ENCODE results near the gene CRTC1.
A peak's percentile ranks its signal among the peaks of the same experiment; 100 is the strongest.
"Not testable (repeated sequence)": the region's sequence is repeated elsewhere in the genome, so short reads cannot be mapped to it uniquely, and the experiment has no call there.

CRTC1 gene

GRCh38 chr19:18670312-18670711, 13.2 kb upstream of the CRTC1 start:
- no peak for DNase-seq

GRCh38 chr19:18671303-18672043, 12.0 kb upstream of the CRTC1 start:
- no peak for DNase-seq

- DNase-seq, result no peak
Observed at GRCh38 chr19:18672044-18672451, 11.4 kb upstream of the CRTC1 start.

GRCh38 chr19:18672606-18673337, 10.7 kb upstream of the CRTC1 start:
- DNase-seq, result no peak

GRCh38 chr19:18674616-18675015, 8.9 kb upstream of the CRTC1 start:
- DNase-seq, result no peak

- peak in 1 of 2 donors; percentile 31 for DNase-seq
Observed at GRCh38 chr19:18675779-18676178, 7.7 kb upstream of the CRTC1 start.

GRCh38 chr19:18676692-18677091, 6.8 kb upstream of the CRTC1 start:
- DNase-seq, result no peak

GRCh38 chr19:18677156-18677555, 6.3 kb upstream of the CRTC1 start:
- DNase-seq, result no peak

GRCh38 chr19:18680148-18680547, 3.3 kb upstream of the CRTC1 start:
- not testable (repeated sequence) for DNase-seq

GRCh38 chr19:18682807-18683108, 722 bp upstream of the CRTC1 start:
- no peak for DNase-seq

GRCh38 chr19:18683958-18684641, 620 bp downstream of the CRTC1 start:
- no peak for DNase-seq

GRCh38 chr19:18684642-18684993, 1.1 kb downstream of the CRTC1 start:
- no peak for DNase-seq

- DNase-seq, result no peak
Observed at GRCh38 chr19:18685597-18686190, 2.2 kb downstream of the CRTC1 start.

GRCh38 chr19:18687740-18688465, 4.4 kb downstream of the CRTC1 start:
- DNase-seq, result no peak

- DNase-seq, result no peak
Observed at GRCh38 chr19:18696023-18696422, 12.5 kb downstream of the CRTC1 start.

GRCh38 chr19:18697680-18698079, 14.2 kb downstream of the CRTC1 start:
- no peak for DNase-seq

GRCh38 chr19:18698321-18699167, 15.1 kb downstream of the CRTC1 start:
- no peak for DNase-seq

- no peak for DNase-seq
Observed at GRCh38 chr19:18699403-18700054, 16.0 kb downstream of the CRTC1 start.

- peak; percentile 71 to 72 for DNase-seq
Observed at GRCh38 chr19:18700501-18701249, 17.2 kb downstream of the CRTC1 start.

GRCh38 chr19:18701250-18701608, 17.7 kb downstream of the CRTC1 start:
- DNase-seq, result no peak

GRCh38 chr19:18704054-18704453, 20.6 kb downstream of the CRTC1 start:
- no peak for DNase-seq
